HG02623 (cell line): Measurements from ENCODE around the gene TBC1D3D.
"Not testable (repeated sequence)": the region's sequence is repeated elsewhere in the genome, so short reads cannot be mapped to it uniquely, and the experiment has no call there.

ENCODE experiments used
- ATAC-seq: cut with Tn5 transposase; IDR thresholded peaks from one replicate; pipeline ENCODE4 v1.9.1; 2021; ENCODE audit warnings: moderate library complexity; ENCODE audit not compliant: unreplicated experiment

TBC1D3D gene

GRCh38 chr17:38003676-38004075, at the start of gene TBC1D3D:
TSS of gene TBC1D3D (plus strand) at chr17:38003976. CDS start at chr17:38005561, 1,585 bp downstream.
- ATAC-seq, result not testable (repeated sequence)

DNA sequence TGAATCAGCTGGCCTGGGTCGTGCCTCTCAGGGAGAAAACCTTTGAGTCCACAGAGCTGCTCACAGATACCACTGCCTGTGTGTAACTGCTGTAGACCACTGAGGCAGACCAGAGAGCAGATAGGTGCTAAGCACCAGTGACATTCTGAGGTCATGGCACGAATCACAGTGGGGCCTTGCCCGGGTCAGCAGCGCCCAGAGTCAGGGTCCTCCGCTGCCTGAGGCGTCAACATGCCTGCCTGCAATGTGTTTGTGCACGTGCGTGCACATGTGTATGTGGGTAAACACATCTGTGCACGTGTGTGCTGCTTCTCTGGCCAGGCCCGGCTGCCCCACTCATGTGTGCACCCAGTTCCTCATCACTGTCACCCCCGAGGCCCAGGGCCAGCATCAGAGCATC, 14.8 kb upstream of the TBC1D3D start, which contains the start of gene TBC1D3L:
Gene TBC1D3L, minus strand, starts transcription at position 101 of the 400 bp plus-strand sequence. CDS start 1,540 bp downstream, outside the sequence.
- ATAC-seq, result not testable (repeated sequence)
